Type B pancreatic cell (in vitro differentiated cells): ENCODE measurements around the gene PKP4. TPM values are rescaled to one million over a fixed set of nuclear protein-coding genes. Genes with fewer than 3 reads are reported as not detected.

Experiments used
- DNase-seq: peaks from one replicate; pipeline ENCODE4 v3.0.0; 2021; ENCODE audit warnings: mixed read lengths; ENCODE audit not compliant: unreplicated experiment; ENCODE audit errors: extremely low spot score
- H3K27ac Mint-ChIP-seq: 2 replicates; pipeline ENCODE4 v1.8.0; 2021; ENCODE audit warnings: mild to moderate bottlenecking, mixed read lengths
- H3K27me3 Mint-ChIP-seq: 2 replicates; pipeline ENCODE4 v1.8.0; 2021; ENCODE audit warnings: mixed read lengths
- H3K36me3 Mint-ChIP-seq: 2 replicates; pipeline ENCODE4 v1.8.0; 2021; ENCODE audit warnings: mixed read lengths
- H3K4me1 Mint-ChIP-seq: one replicate; pipeline ENCODE4 v1.8.0; 2021; ENCODE audit warnings: mixed read lengths; ENCODE audit not compliant: unreplicated experiment
- H3K4me3 Mint-ChIP-seq: 2 replicates; pipeline ENCODE4 v1.8.0; 2021; ENCODE audit warnings: mild to moderate bottlenecking, mixed read lengths
- H3K9me3 Mint-ChIP-seq: 2 replicates; pipeline ENCODE4 v1.8.0; 2021; ENCODE audit warnings: mixed read lengths
- CTCF ChIP-seq: fragments of 200-600 bp; sonication (generic); conservative IDR thresholded peaks from 2 replicates; pipeline ENCODE4 v1.5.0; 2021; ENCODE audit warnings: antibody characterized with exemption, mild to moderate bottlenecking
- total RNA-seq: library from RNA; stranded (reverse); gene quantifications from 2 replicates; pipeline ENCODE4 v1.2.1, GENCODE V29; 2021; ENCODE audit warnings: low replicate concordance

The PKP4 gene
- total RNA-seq, 1 donor from 2014 or later = 73.6 TPM

GRCh38 chr2:158575051-158575635 lies 118.4 kb downstream of the PKP4 start:
- no peak for TF ChIP-seq CTCF
- no peak for DNase-seq
- Mint-ChIP-seq H3K4me1 (peaks cover 3% of the 10 kb centered on the region), H3K27me3 (no peaks in the 10 kb centered on the region), H3K27ac (no peak overlapping the region), H3K36me3 (peaks cover 6% of the 10 kb centered on the region), H3K9me3 (peaks cover 12% of the 10 kb centered on the region), H3K4me3 (no peak overlapping the region)

- peaks cover 9% of the 10 kb centered on the region for H3K9me3 Mint-ChIP-seq
- H3K4me3 Mint-ChIP-seq = no peak overlapping the region
- H3K36me3 Mint-ChIP-seq = peaks cover 10% of the 10 kb centered on the region
- H3K27me3 Mint-ChIP-seq = no peaks in the 10 kb centered on the region
- H3K4me1 Mint-ChIP-seq = peaks cover 3% of the 10 kb centered on the region
- DNase-seq = no peak
- no peak overlapping the region for H3K27ac Mint-ChIP-seq
- TF ChIP-seq CTCF = no peak
These were observed 120.4 kb downstream of the PKP4 start for GRCh38 chr2:158577141-158577540.

- Mint-ChIP-seq H3K9me3 (no peaks in the 10 kb centered on the region), H3K27me3 (no peaks in the 10 kb centered on the region), H3K27ac (no peak overlapping the region), H3K4me3 (no peak overlapping the region), H3K4me1 (peaks cover 3% of the 10 kb centered on the region), H3K36me3 (peaks cover 14% of the 10 kb centered on the region)
- TF ChIP-seq CTCF = no peak
- DNase-seq = no peak
These were observed 122.1 kb downstream of the PKP4 start for GRCh38 chr2:158578703-158579330.

GRCh38 chr2:158579928-158580327 lies 123.2 kb downstream of the PKP4 start:
- Mint-ChIP-seq H3K4me1 (peaks cover 1% of the 10 kb centered on the region), H3K36me3 (peaks cover 18% of the 10 kb centered on the region), H3K27me3 (no peaks in the 10 kb centered on the region), H3K27ac (no peak overlapping the region), H3K9me3 (no peaks in the 10 kb centered on the region), H3K4me3 (no peak overlapping the region)
- DNase-seq = no peak
- TF ChIP-seq CTCF = no peak

- Mint-ChIP-seq H3K9me3 (no peaks in the 10 kb centered on the region), H3K36me3 (peaks cover 18% of the 10 kb centered on the region), H3K27me3 (no peaks in the 10 kb centered on the region), H3K27ac (no peak overlapping the region), H3K4me1 (no peaks in the 10 kb centered on the region), H3K4me3 (no peak overlapping the region)
- TF ChIP-seq CTCF = no peak
- DNase-seq = no peak
These were observed 124.0 kb downstream of the PKP4 start for GRCh38 chr2:158580760-158581159.
